Astrocyte of the cerebellum (primary cell): ENCODE measurements around the gene IGSF21.

ENCODE experiments used
- DNase-seq: peaks from one replicate; pipeline ENCODE4 v3.0.0-alpha.2; 2011; ENCODE audit warnings: low read depth
- H3K4me3 ChIP-seq: 2 replicates; pipeline ENCODE4 v1.5.1; 2011; ENCODE audit warnings: mild to moderate bottlenecking, low read depth, low read length, moderate library complexity
- CTCF ChIP-seq: IDR thresholded peaks from 2 replicates; pipeline ENCODE4 v1.5.1; 2012; ENCODE audit warnings: low read length, low read depth, moderate library complexity, mild to moderate bottlenecking; ENCODE audit errors: missing control alignments
- in situ Hi-C: cut with HindIII; loops from 2 replicates; pipeline ENCODE4 v1.10.0; 2017; ENCODE audit warnings: low sequenced_read_pairs

IGSF21 gene

GRCh38 chr1:18147672-18148071, 40.1 kb downstream of the IGSF21 start:
- no peak for DNase-seq
- no peak overlapping the region for H3K4me3 ChIP-seq
- TF ChIP-seq CTCF, result no peak
- in situ Hi-C loops, result no loop called here

GRCh38 chr1:18148461-18148860, 40.9 kb downstream of the IGSF21 start:
- no peak for DNase-seq
- in situ Hi-C loops, result no loop called here
- TF ChIP-seq CTCF, result no peak
- no peak overlapping the region for H3K4me3 ChIP-seq

GRCh38 chr1:18149027-18149641, 41.5 kb downstream of the IGSF21 start:
- no peak overlapping the region for H3K4me3 ChIP-seq
- in situ Hi-C loops, result no loop called here
- no peak for TF ChIP-seq CTCF
- no peak for DNase-seq

GRCh38 chr1:18151436-18152122, 44.0 kb downstream of the IGSF21 start:
- DNase-seq, result peak; percentile 2
- H3K4me3 ChIP-seq, result no peak overlapping the region
- no peak for TF ChIP-seq CTCF
- in situ Hi-C loops, result no loop called here

GRCh38 chr1:18154430-18155194, 47.0 kb downstream of the IGSF21 start:
- no peak overlapping the region for H3K4me3 ChIP-seq
- DNase-seq, result no peak
- no peak for TF ChIP-seq CTCF
- in situ Hi-C loops, result no loop called here

- no peak overlapping the region for H3K4me3 ChIP-seq
- no peak for DNase-seq
- TF ChIP-seq CTCF, result no peak
- in situ Hi-C loops, result no loop called here
Observed at GRCh38 chr1:18155881-18156385, 48.3 kb downstream of the IGSF21 start.
